Glutamatergic neuron (in vitro differentiated cells): Measurements from ENCODE around the gene BCL2. TPM values are rescaled to one million over a fixed set of nuclear protein-coding genes. Genes with fewer than 3 reads are reported as not detected.

Experiments
- DNase-seq: peaks from one replicate; pipeline ENCODE4 v3.0.0; 2022
- H3K27ac Mint-ChIP-seq: one replicate; pipeline ENCODE4 v1.8.0; 2020; ENCODE audit warnings: mild to moderate bottlenecking, mixed read lengths, inconsistent platforms; ENCODE audit not compliant: unreplicated experiment
- H3K27me3 Mint-ChIP-seq: one replicate; pipeline ENCODE4 v1.8.0; 2020; ENCODE audit warnings: mild to moderate bottlenecking, moderate library complexity, mixed read lengths, inconsistent platforms; ENCODE audit not compliant: unreplicated experiment
- H3K36me3 Mint-ChIP-seq: one replicate; pipeline ENCODE4 v1.8.0; 2020; ENCODE audit warnings: mild to moderate bottlenecking, mixed read lengths, inconsistent platforms; ENCODE audit not compliant: unreplicated experiment
- H3K4me1 Mint-ChIP-seq: one replicate; pipeline ENCODE4 v1.8.0; 2020; ENCODE audit warnings: mild to moderate bottlenecking, low read depth, mixed read lengths, inconsistent platforms; ENCODE audit not compliant: unreplicated experiment
- H3K4me3 Mint-ChIP-seq: one replicate; pipeline ENCODE4 v1.8.0; 2020; ENCODE audit warnings: mild to moderate bottlenecking, mixed read lengths, inconsistent platforms; ENCODE audit not compliant: unreplicated experiment
- H3K9me3 Mint-ChIP-seq: one replicate; pipeline ENCODE4 v1.8.0; 2020; ENCODE audit warnings: mild to moderate bottlenecking, moderate library complexity, mixed read lengths, inconsistent platforms; ENCODE audit not compliant: unreplicated experiment
- CTCF ChIP-seq: fragments of 200-600 bp; sonication (generic); IDR thresholded peaks from one replicate; pipeline ENCODE4 v1.5.0; 2021; ENCODE audit not compliant: partially characterized antibody, unreplicated experiment
- total RNA-seq: library from RNA; stranded (reverse); fragmentation: NEBNext Ultra II Directional; extraction: Animal tissue kit (Norgen Biotek cat#: 25700); gene quantifications from one replicate; pipeline ENCODE4 v1.2.1, GENCODE V29; 2021; ENCODE audit not compliant: unreplicated experiment

The BCL2 gene
- total RNA-seq, 1 donor from 2014 or later: 6.8 TPM

- H3K36me3 Mint-ChIP-seq: no peaks in the 10 kb centered on the region
- H3K27ac Mint-ChIP-seq: no peak overlapping the region
- H3K4me1 Mint-ChIP-seq: peaks cover 8% of the 10 kb centered on the region
- no peak overlapping the region for H3K4me3 Mint-ChIP-seq
- no peak for DNase-seq
- H3K27me3 Mint-ChIP-seq: peaks cover 2% of the 10 kb centered on the region
- no peaks in the 10 kb centered on the region for H3K9me3 Mint-ChIP-seq
- TF ChIP-seq CTCF: no peak
These were observed 246.1 kb downstream of the BCL2 start for GRCh38 chr18:63073481-63073880.

Other genes starting within 250 kb of the BCL2 start
- gene KDSR, start 47.4 kb upstream of the BCL2 start, total RNA-seq: 31.1 TPM
- 44.5 TPM for gene VPS4B, start 102.7 kb upstream of the BCL2 start, total RNA-seq
- not detected for gene SERPINB5, start 157.2 kb upstream of the BCL2 start, total RNA-seq
- gene SERPINB12, start 222.6 kb upstream of the BCL2 start, total RNA-seq: not detected